HG02798 (cell line): Measurements from ENCODE around the gene PNPLA1.

Experiments
- ATAC-seq: cut with Tn5 transposase; IDR thresholded peaks from one replicate; pipeline ENCODE4 v1.9.1; 2021; ENCODE audit warnings: mild to moderate bottlenecking; ENCODE audit not compliant: unreplicated experiment, poor library complexity

Gene PNPLA1

GRCh38 chr6:36350681-36351571 is 81.1 kb downstream of the PNPLA1 start:
- ATAC-seq = no peak

GRCh38 chr6:36352477-36353157 is 82.8 kb downstream of the PNPLA1 start:
- ATAC-seq = no peak

GRCh38 chr6:36353411-36353915 is 83.6 kb downstream of the PNPLA1 start:
- ATAC-seq = no peak

GRCh38 chr6:36355819-36356218 is 86.0 kb downstream of the PNPLA1 start:
- ATAC-seq = no peak

GRCh38 chr6:36357872-36358225 is 88.0 kb downstream of the PNPLA1 start:
- ATAC-seq = peak; percentile 50
